Left lobe of liver (tissue), 2 donors: ENCODE results near the gene ANXA5. TPM values are rescaled to one million over a fixed set of nuclear protein-coding genes. Genes with fewer than 3 reads are reported as not detected.
"Not testable (repeated sequence)": the region's sequence is repeated elsewhere in the genome, so short reads cannot be mapped to it uniquely, and the experiment has no call there.

Experiments used
- ATAC-seq: fragments of 200-7000 bp; cut with Tn5 transposase; one replicate; pipeline ENCODE4 v1.9.1; 2020; ENCODE audit warnings: mild to moderate bottlenecking, moderate library complexity
- DNase-seq: peaks from one replicate; pipeline ENCODE4 v3.0.0-alpha.2; 2020; ENCODE audit warnings: low spot score
- total RNA-seq: library from RNA; stranded (reverse); gene quantifications from one replicate; pipeline ENCODE4 v1.2.1, GENCODE V29; 2021
- donor health status: DM: no; HTN: no; CAD: no; lungs with moderate emphysema.
- donor health status: DM: no; HTN: yes; CAD: no.

ANXA5 gene
- total RNA-seq, 1 donor from 2014 or later, result 49.1 TPM

GRCh38 chr4:121679951-121680350, 16.8 kb downstream of the ANXA5 start:
- ATAC-seq (no peak), DNase-seq (no peak)

- ATAC-seq, result no peak
- no peak for DNase-seq
Observed at GRCh38 chr4:121679267-121679666, 17.5 kb downstream of the ANXA5 start.

- ATAC-seq (no peak), DNase-seq (no peak)
Observed at GRCh38 chr4:121677524-121677923, 19.3 kb downstream of the ANXA5 start.

GRCh38 chr4:121676345-121677075, 20.3 kb downstream of the ANXA5 start:
- DNase-seq (no peak), ATAC-seq (no peak)

GRCh38 chr4:121675715-121676114, 21.1 kb downstream of the ANXA5 start:
- DNase-seq (no peak), ATAC-seq (peak; percentile 22)

GRCh38 chr4:121674696-121675095, 22.1 kb downstream of the ANXA5 start:
- ATAC-seq (no peak), DNase-seq (no peak)

- ATAC-seq, result no peak
- no peak for DNase-seq
Observed at GRCh38 chr4:121674191-121674590, 22.6 kb downstream of the ANXA5 start.

GRCh38 chr4:121669163-121669550, 27.6 kb downstream of the ANXA5 start:
- ATAC-seq, result no peak
- no peak for DNase-seq

GRCh38 chr4:121668368-121669162, 28.2 kb downstream of the ANXA5 start:
- DNase-seq (no peak), ATAC-seq (no peak)

GRCh38 chr4:121666091-121666679, 30.6 kb downstream of the ANXA5 start:
- no peak for DNase-seq
- ATAC-seq, result no peak

GRCh38 chr4:121665371-121665770, 31.4 kb downstream of the ANXA5 start:
- ATAC-seq, result no peak
- DNase-seq, result no peak

GRCh38 chr4:121662225-121662624, 34.6 kb downstream of the ANXA5 start:
- no peak for ATAC-seq

GRCh38 chr4:121660175-121660933, 36.4 kb downstream of the ANXA5 start:
- DNase-seq, ATAC-seq: not testable (repeated sequence)

More at GRCh38 chr4:121662225-121662624, 34.6 kb downstream of the ANXA5 start:
- DNase-seq, result no peak

GRCh38 chr4:121658125-121658524, 38.7 kb downstream of the ANXA5 start:
- ATAC-seq, result no peak
- no peak for DNase-seq

GRCh38 chr4:121656269-121656641, 40.5 kb downstream of the ANXA5 start:
- DNase-seq (no peak), ATAC-seq (peak; percentile 80)

GRCh38 chr4:121655320-121656268, 41.2 kb downstream of the ANXA5 start:
- DNase-seq, result no peak
- ATAC-seq, result no peak

- ATAC-seq (no peak), DNase-seq (no peak)
Observed at GRCh38 chr4:121654738-121655137, 42.0 kb downstream of the ANXA5 start.

- DNase-seq, result no peak
- ATAC-seq, result no peak
Observed at GRCh38 chr4:121653986-121654385, 42.8 kb downstream of the ANXA5 start.

- no peak for DNase-seq
- ATAC-seq, result no peak
Observed at GRCh38 chr4:121653214-121653613, 43.6 kb downstream of the ANXA5 start.

- DNase-seq (no peak), ATAC-seq (no peak)
Observed at GRCh38 chr4:121651597-121651996, 45.2 kb downstream of the ANXA5 start.
